Measurements from ENCODE around the gene RRAD.

GRCh38 chr16:66931665-66932064 lies 6.3 kb upstream of the RRAD start:
- TF ChIP-seq FOXM1 (IDR thresholded peaks at IDR 0.05; ENCODE audit: borderline replicate concordance), result no peak
- no peak for TF ChIP-seq BHLHE40 (IDR thresholded peaks at IDR 0.05; ENCODE audit: borderline replicate concordance)
- no peak for TF ChIP-seq ELF4 (IDR thresholded peaks at IDR 0.05)
- TF ChIP-seq, protein P1, sequence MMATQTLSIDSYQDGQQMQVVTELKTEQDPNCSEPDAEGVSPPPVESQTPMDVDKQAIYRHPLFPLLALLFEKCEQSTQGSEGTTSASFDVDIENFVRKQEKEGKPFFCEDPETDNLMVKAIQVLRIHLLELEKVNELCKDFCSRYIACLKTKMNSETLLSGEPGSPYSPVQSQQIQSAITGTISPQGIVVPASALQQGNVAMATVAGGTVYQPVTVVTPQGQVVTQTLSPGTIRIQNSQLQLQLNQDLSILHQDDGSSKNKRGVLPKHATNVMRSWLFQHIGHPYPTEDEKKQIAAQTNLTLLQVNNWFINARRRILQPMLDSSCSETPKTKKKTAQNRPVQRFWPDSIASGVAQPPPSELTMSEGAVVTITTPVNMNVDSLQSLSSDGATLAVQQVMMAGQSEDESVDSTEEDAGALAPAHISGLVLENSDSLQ (IDR thresholded peaks at IDR 0.05), result no peak
- TF ChIP-seq FOXA1 (IDR thresholded peaks at IDR 0.05), result no peak
- no peak for TF ChIP-seq FOXK2 (IDR thresholded peaks at IDR 0.05)
- no peak for TF ChIP-seq SP1 (IDR thresholded peaks at IDR 0.05)
- TF ChIP-seq TARDBP (IDR thresholded peaks at IDR 0.05), result no peak
- no peak for TF ChIP-seq NFRKB (IDR thresholded peaks at IDR 0.05)

Measured in HEK293T (cell line).